Astrocyte (in vitro differentiated cells and primary cell): ENCODE results near the gene OSBP2. TPM values are rescaled to one million over a fixed set of nuclear protein-coding genes. Genes with fewer than 3 reads are reported as not detected.

Source experiments
- DNase-seq: peaks from one replicate; pipeline ENCODE4 v3.0.0-alpha.2; 2010; ENCODE audit warnings: low read depth
- FAIRE-seq: peaks from 2 replicates; lab custom pipeline; 2011; peaks lifted over from hg19 to GRCh38; lab: Jason Lieb, UNC
- H2AFZ ChIP-seq: 2 replicates; pipeline ENCODE4 v1.6.0; 2012; ENCODE audit warnings: low read depth, low read length, inconsistent platforms
- H3K27ac ChIP-seq: 2 replicates; pipeline ENCODE4 v1.5.1; 2011; ENCODE audit warnings: low read depth, low read length, inconsistent platforms
- H3K27me3 ChIP-seq: 2 replicates; pipeline ENCODE4 v1.6.0; 2011; ENCODE audit warnings: low read length, inconsistent platforms; ENCODE audit not compliant: insufficient read depth
- H3K36me3 ChIP-seq: 2 replicates; pipeline ENCODE4 v1.5.1; 2011; ENCODE audit warnings: low read length, inconsistent platforms; ENCODE audit not compliant: insufficient read depth
- H3K4me1 ChIP-seq: 2 replicates; pipeline ENCODE4 v1.5.1; 2011; ENCODE audit warnings: low read length, inconsistent platforms; ENCODE audit not compliant: insufficient read depth
- H3K4me2 ChIP-seq: 2 replicates; pipeline ENCODE4 v1.6.0; 2012; ENCODE audit warnings: low read length, inconsistent platforms
- H3K4me3 ChIP-seq: 2 replicates; pipeline ENCODE4 v1.5.1; 2011; ENCODE audit warnings: low read depth, mild to moderate bottlenecking, low read length, inconsistent platforms; ENCODE audit not compliant: insufficient read depth
- H3K79me2 ChIP-seq: 2 replicates; pipeline ENCODE4 v1.6.0; 2012; ENCODE audit warnings: mild to moderate bottlenecking, low read length, inconsistent platforms; ENCODE audit not compliant: insufficient read depth
- H3K9ac ChIP-seq: 2 replicates; pipeline ENCODE4 v1.6.0; 2012; ENCODE audit warnings: mild to moderate bottlenecking, low read length, inconsistent platforms
- H3K9me3 ChIP-seq: 2 replicates; pipeline ENCODE4 v1.5.1; 2012; ENCODE audit warnings: low read depth, mild to moderate bottlenecking, low read length, inconsistent platforms; ENCODE audit not compliant: insufficient read depth
- H4K20me1 ChIP-seq: 2 replicates; pipeline ENCODE4 v1.6.0; 2012; ENCODE audit warnings: low read length, inconsistent platforms; ENCODE audit not compliant: insufficient read depth
- H3K27ac Mint-ChIP-seq: one replicate; pipeline ENCODE4 v1.8.0; 2021; ENCODE audit warnings: mild to moderate bottlenecking, mixed read lengths; ENCODE audit not compliant: unreplicated experiment
- H3K27me3 Mint-ChIP-seq: one replicate; pipeline ENCODE4 v1.8.0; 2021; ENCODE audit warnings: low read depth, mixed read lengths; ENCODE audit not compliant: unreplicated experiment
- H3K36me3 Mint-ChIP-seq: one replicate; pipeline ENCODE4 v1.8.0; 2021; ENCODE audit warnings: low read depth, mixed read lengths; ENCODE audit not compliant: unreplicated experiment
- H3K4me1 Mint-ChIP-seq: one replicate; pipeline ENCODE4 v1.8.0; 2021; ENCODE audit warnings: low read depth, mixed read lengths; ENCODE audit not compliant: unreplicated experiment
- H3K4me3 Mint-ChIP-seq: one replicate; pipeline ENCODE4 v1.8.0; 2021; ENCODE audit warnings: mild to moderate bottlenecking, moderate library complexity, mixed read lengths; ENCODE audit not compliant: unreplicated experiment
- H3K9me3 Mint-ChIP-seq: one replicate; pipeline ENCODE4 v1.8.0; 2021; ENCODE audit warnings: mild to moderate bottlenecking, mixed read lengths; ENCODE audit not compliant: unreplicated experiment
- EZH2 ChIP-seq: IDR thresholded peaks from 2 replicates; pipeline ENCODE4 v1.6.1; 2012; ENCODE audit warnings: mild to moderate bottlenecking, low read length, inconsistent platforms; ENCODE audit not compliant: insufficient read depth
- total RNA-seq: library from RNA; stranded (reverse); gene quantifications from 2 replicates; pipeline ENCODE4 v1.2.1, GENCODE V29; 2021
- TF ChIP-seq, protein P1 (sequence below): IDR thresholded peaks from 2 replicates; pipeline ENCODE4 v1.5.1; 2011; ENCODE audit warnings: low read depth, mild to moderate bottlenecking, inconsistent platforms, low read length, moderate library complexity; ENCODE audit not compliant: insufficient read depth

Gene OSBP2
- total RNA-seq, 1 donor from 2014 or later = 0.48 TPM

DNA sequence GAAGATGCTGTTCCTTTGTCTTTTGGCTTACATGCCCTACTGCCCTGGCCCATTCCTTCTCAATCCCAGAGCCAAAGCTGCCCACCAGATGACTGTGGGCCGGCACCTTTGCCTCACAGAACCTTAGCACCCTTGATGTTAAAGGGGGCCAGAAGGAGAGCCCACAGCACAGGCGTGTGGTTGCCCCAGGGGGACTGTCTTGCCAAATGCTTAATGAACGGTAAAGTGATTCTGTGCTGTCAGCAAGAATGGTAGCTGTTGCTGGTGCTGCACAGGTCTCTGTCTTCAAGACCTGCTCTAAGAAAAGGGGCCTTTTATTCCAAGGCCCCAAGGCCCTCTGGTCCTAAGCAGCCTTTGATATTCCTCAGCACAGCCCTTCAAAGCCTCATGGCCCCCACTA, 160.6 kb downstream of the OSBP2 start:
- no peaks in the 10 kb centered on the region for H3K4me1 ChIP-seq
- FAIRE-seq = no peak
- Mint-ChIP-seq H3K27me3 (peaks cover 8% of the 10 kb centered on the region), H3K27ac (no peak overlapping the region), H3K9me3 (peaks cover 8% of the 10 kb centered on the region), H3K4me3 (no peak overlapping the region), H3K36me3 (no peaks in the 10 kb centered on the region), H3K4me1 (no peaks in the 10 kb centered on the region)
- H3K27me3 ChIP-seq = no peaks in the 10 kb centered on the region
- TF ChIP-seq, protein P1, sequence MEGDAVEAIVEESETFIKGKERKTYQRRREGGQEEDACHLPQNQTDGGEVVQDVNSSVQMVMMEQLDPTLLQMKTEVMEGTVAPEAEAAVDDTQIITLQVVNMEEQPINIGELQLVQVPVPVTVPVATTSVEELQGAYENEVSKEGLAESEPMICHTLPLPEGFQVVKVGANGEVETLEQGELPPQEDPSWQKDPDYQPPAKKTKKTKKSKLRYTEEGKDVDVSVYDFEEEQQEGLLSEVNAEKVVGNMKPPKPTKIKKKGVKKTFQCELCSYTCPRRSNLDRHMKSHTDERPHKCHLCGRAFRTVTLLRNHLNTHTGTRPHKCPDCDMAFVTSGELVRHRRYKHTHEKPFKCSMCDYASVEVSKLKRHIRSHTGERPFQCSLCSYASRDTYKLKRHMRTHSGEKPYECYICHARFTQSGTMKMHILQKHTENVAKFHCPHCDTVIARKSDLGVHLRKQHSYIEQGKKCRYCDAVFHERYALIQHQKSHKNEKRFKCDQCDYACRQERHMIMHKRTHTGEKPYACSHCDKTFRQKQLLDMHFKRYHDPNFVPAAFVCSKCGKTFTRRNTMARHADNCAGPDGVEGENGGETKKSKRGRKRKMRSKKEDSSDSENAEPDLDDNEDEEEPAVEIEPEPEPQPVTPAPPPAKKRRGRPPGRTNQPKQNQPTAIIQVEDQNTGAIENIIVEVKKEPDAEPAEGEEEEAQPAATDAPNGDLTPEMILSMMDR = no peak
- TF ChIP-seq EZH2 = no peak
- H3K9me3 ChIP-seq = peaks cover 3% of the 10 kb centered on the region
- H3K27ac ChIP-seq = no peak overlapping the region
- DNase-seq = no peak
- H3K79me2 ChIP-seq = no peaks in the 10 kb centered on the region
- no peaks in the 10 kb centered on the region for H3K36me3 ChIP-seq
- H3K4me3 ChIP-seq = no peak overlapping the region
- no peak overlapping the region for H3K9ac ChIP-seq
- no peak overlapping the region for H3K4me2 ChIP-seq
- H2AFZ ChIP-seq = no peak overlapping the region
- no peaks in the 10 kb centered on the region for H4K20me1 ChIP-seq

DNA sequence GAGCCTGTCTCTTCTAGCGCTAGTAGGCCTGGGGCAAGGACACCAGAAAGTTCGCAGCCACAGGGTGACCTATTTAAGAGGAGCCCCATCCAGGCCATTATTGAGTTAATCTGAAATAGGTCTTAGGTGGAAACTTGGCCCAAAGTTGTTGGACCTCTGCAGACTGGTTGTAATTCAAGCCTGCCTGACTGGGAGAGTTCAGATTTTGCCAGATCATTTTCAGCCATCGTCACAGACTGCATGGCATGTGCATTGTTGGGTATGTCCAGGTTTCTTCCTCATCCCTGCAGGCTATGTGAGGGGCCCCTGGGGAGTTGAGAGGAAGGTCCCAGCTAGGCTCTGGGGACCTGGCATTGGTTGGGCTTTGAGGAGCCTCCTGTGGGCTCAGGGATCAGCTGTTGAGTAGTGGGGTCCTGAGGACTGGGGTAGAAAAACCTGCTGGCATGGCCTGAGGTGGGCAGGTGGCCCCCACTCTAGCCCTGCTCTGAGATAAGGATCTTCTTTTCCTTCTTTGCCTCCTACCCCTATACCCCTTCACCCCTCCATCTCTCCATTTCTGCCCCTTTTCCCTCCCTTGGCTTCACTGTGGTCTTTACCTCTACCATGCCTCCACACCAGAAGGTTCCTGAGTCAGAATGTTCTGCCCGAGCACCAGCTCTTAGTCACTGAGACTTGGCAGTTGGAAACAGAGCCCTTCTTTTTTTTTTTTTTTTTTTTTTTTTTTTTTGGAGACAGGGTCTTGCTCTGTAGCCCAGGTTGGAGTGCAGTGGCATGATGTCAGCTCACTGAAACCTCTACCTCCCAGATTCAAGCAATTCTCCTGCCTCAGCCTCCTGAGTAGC, 161.2 kb downstream of the OSBP2 start:
- DNase-seq (no peak), FAIRE-seq (no peak)
- H3K27me3 ChIP-seq = no peaks in the 10 kb centered on the region
- no peak overlapping the region for H3K9ac ChIP-seq
- H3K36me3 ChIP-seq = no peaks in the 10 kb centered on the region
- no peaks in the 10 kb centered on the region for H4K20me1 ChIP-seq
- H3K9me3 Mint-ChIP-seq = peaks cover 8% of the 10 kb centered on the region
- no peak overlapping the region for H3K4me3 Mint-ChIP-seq
- H3K4me1 ChIP-seq = no peaks in the 10 kb centered on the region
- peaks cover 8% of the 10 kb centered on the region for H3K27me3 Mint-ChIP-seq
- TF ChIP-seq, protein P1 = no peak
- TF ChIP-seq EZH2 = no peak
- no peak overlapping the region for H2AFZ ChIP-seq
- H3K9me3 ChIP-seq = peaks cover 3% of the 10 kb centered on the region
- H3K79me2 ChIP-seq = no peaks in the 10 kb centered on the region
- H3K4me1 Mint-ChIP-seq = no peaks in the 10 kb centered on the region
- no peak overlapping the region for H3K4me2 ChIP-seq
- H3K36me3 Mint-ChIP-seq = no peaks in the 10 kb centered on the region
- H3K27ac ChIP-seq = no peak overlapping the region
- H3K27ac Mint-ChIP-seq = no peak overlapping the region
- no peak overlapping the region for H3K4me3 ChIP-seq
